Measurements from ENCODE around the gene ZNF512B.

DNA sequence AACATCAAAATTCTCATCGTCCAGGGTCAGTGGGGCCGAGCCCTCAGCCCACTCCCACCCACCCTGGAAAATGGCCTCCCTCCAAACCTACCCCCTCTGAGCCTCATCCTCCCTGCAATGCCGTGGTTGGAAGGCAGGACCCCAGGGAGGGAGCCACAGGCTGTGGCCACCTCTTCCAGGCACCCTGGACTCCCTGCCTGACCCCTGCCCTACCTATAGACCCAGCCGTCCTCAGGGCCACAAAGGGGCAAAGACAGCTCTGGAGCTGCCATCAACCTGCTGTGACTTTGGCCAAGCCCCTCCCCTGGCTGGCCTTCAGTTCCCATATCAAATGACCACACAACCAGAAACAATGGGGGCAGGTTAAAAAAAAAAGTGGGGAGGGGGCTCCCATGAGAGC, 11.3 kb downstream of the ZNF512B start:
- TF ChIP-seq RARB (CRISPR knock-in tag; IDR thresholded peaks at IDR 0.05) (no peak), ARNTL (CRISPR knock-in tag; IDR thresholded peaks at IDR 0.05; ENCODE audit: borderline replicate concordance, low read depth) (no peak), GLIS3 (CRISPR knock-in tag; IDR thresholded peaks at IDR 0.05) (no peak), ZFP3 (CRISPR knock-in tag; IDR thresholded peaks at IDR 0.05) (no peak), ZC3H10 (CRISPR knock-in tag; IDR thresholded peaks at IDR 0.05) (no peak), ISL1 (CRISPR knock-in tag; IDR thresholded peaks at IDR 0.05) (no peak)
- TF ChIP-seq, protein P1, sequence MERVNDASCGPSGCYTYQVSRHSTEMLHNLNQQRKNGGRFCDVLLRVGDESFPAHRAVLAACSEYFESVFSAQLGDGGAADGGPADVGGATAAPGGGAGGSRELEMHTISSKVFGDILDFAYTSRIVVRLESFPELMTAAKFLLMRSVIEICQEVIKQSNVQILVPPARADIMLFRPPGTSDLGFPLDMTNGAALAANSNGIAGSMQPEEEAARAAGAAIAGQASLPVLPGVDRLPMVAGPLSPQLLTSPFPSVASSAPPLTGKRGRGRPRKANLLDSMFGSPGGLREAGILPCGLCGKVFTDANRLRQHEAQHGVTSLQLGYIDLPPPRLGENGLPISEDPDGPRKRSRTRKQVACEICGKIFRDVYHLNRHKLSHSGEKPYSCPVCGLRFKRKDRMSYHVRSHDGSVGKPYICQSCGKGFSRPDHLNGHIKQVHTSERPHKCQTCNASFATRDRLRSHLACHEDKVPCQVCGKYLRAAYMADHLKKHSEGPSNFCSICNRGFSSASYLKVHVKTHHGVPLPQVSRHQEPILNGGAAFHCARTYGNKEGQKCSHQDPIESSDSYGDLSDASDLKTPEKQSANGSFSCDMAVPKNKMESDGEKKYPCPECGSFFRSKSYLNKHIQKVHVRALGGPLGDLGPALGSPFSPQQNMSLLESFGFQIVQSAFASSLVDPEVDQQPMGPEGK (CRISPR knock-in tag; IDR thresholded peaks at IDR 0.05; ENCODE audit: borderline replicate concordance) = no peak

Measured in SK-N-SH treated with all-trans-retinoic acid at 6 μM for 48 hours (cell line).